Adrenal gland (tissue), 12 donors: Measurements from ENCODE around the gene GOLGA8S. TPM values are rescaled to one million over a fixed set of nuclear protein-coding genes. Genes with fewer than 3 reads are reported as not detected.
"Not testable (repeated sequence)": the region's sequence is repeated elsewhere in the genome, so short reads cannot be mapped to it uniquely, and the experiment has no call there.

ENCODE experiments used
- DNase-seq, 7 donors: peaks; one replicate each; pipeline ENCODE4 v3.0.0-alpha.2; 2019 to 2020
- H3K27ac ChIP-seq, 5 donors: fragments of 200-600 bp; sonication (generic) in 4 of 5; 1 replicate in 3 of 5; 2 replicates in 2 of 5; pipeline versions ENCODE4 v1.5.1 to v1.8.0; 2016 to 2020; ENCODE audit warnings: mild to moderate bottlenecking in 1 of 5
- H3K27me3 ChIP-seq: fragments of 200-600 bp; 2 replicates; pipeline ENCODE4 v1.8.0; 2021
- H3K36me3 ChIP-seq, 2 donors: fragments of 200-600 bp; replicated peaks in 1 of 2; 1 replicate in 1 of 2; 2 replicates in 1 of 2; pipeline versions ENCODE4 v1.5.1 to v1.8.0; 2018 to 2022
- H3K4me1 ChIP-seq, 2 donors: fragments of 200-600 bp; replicated peaks in 1 of 2; 1 replicate in 1 of 2; 2 replicates in 1 of 2; pipeline versions ENCODE4 v1.5.1 to v1.8.0; 2018 to 2021
- H3K4me3 ChIP-seq, 4 donors: fragments of 200-600 bp; sonication (generic) in 3 of 4; one replicate each; pipeline ENCODE4 v1.5.1; 2016 to 2018
- H3K9me3 ChIP-seq, 3 donors: fragments of 200-600 bp; sonication (generic) in 1 of 3; replicated peaks in 1 of 3; 1 replicate in 2 of 3; 2 replicates in 1 of 3; pipeline versions ENCODE4 v1.5.1 to v1.8.0; 2016 to 2021
- POLR2A ChIP-seq, 2 donors: fragments of 450-650 bp; IDR thresholded peaks; one replicate each; pipeline ENCODE4 v1.6.1; 2017; ENCODE audit warnings: antibody characterized with exemption in 2 of 2, mild to moderate bottlenecking in 2 of 2, moderate library complexity in 1 of 2
- WGBS, 4 donors: extraction: QIAGEN DNeasy Blood & Tissue Kit in 2 of 4; methylation state at CpG; one replicate each; pipeline versions ENCODE4 v1.1.5 to v1.1.7; 2013 to 2017; 5-methylcytosine and 5-hydroxymethylcytosine counted together
- intact Hi-C, 2 donors: fragments of 100-400 bp; cut with DNase I; formaldehyde crosslinking; loops; one replicate each; pipeline versions ENCODE4 v1.14.1 to v1.15.0; 2022 to 2023
- polyA plus RNA-seq, 3 donors: library from polyadenylated mRNA; stranded (reverse); fragments of 200-250 nt in 2 of 3; fragments of 350-450 nt in 1 of 3; fragmentation: Illumina TruSeq in 1 of 3; extraction: RNeasy Lipid Tissue Mini Kit (QIAGEN cat#74804) in 1 of 3; gene quantifications; one replicate each; pipeline ENCODE4 v1.2.3, GENCODE V29; 2013 to 2014
- total RNA-seq, 9 donors: library from RNA; depleted of rRNA in 4 of 9; stranded (reverse); fragments of >200 nt in 4 of 9; fragments of 120-200 nt in 1 of 9; fragmentation: NEBNext Ultra II Directional in 1 of 9; extraction: Animal tissue kit (Norgen Biotek cat#: 25700) in 1 of 9; gene quantifications; one replicate each; pipeline versions ENCODE4 v1.1.0 to v1.2.4, GENCODE V29; 2013 to 2023
- TF ChIP-seq, protein P1 (sequence below), 6 experiments: fragments of 450-650 bp in 4 of 6; fragments of 200-600 bp in 2 of 6; sonication (generic) in 1 of 6; IDR thresholded peaks; 1 replicate in 5 of 6; 2 replicates in 1 of 6; pipeline versions ENCODE4 v1.5.1 to v1.8.0; 2016 to 2021; ENCODE audit warnings: antibody characterized with exemption in 6 of 6, mild to moderate bottlenecking in 2 of 6, moderate library complexity in 1 of 6
- donor health status: healthy with polysubstance abuse.
- donor health status: Bipolar disorder and iron deficiency.
- donor health status: DM: yes; HTN: yes; CAD: no.
- donor health status: DM: no; HTN: no; CAD: no.
- donor health status: DM: no; HTN: no; CAD: no.
- donor health status: DM: yes; HTN: yes; CAD: no.

GOLGA8S gene
- total and polyA plus RNA-seq, 12 donors, result 0.05 to 0.36 (median 0.16) TPM

DNA sequence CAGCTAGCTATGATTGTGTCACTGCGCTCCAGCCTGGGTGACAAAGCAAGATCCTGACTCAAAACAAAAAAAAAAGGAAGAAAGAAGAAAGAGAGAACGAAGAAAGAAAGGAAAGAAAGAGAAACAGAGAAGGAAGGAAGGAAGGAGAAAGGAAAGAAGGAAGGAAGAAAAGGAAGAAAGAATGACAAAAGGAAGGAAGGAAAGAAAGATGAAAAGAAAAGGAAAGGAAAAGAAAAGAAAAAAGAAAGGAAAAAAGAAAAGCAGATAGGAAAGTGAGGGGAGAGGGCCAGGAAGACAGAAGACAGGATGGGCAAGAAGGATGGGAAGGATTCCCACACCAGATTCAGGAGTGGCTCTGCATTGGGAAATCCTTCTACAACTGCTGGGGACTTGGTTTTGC is 47.6 kb downstream of the GOLGA8S start:
- H3K27ac ChIP-seq, result no peak overlapping the region
- DNase-seq, result no peak
- no peak for TF ChIP-seq POLR2A (IDR thresholded peaks at IDR 0.05)
- TF ChIP-seq, protein P1, sequence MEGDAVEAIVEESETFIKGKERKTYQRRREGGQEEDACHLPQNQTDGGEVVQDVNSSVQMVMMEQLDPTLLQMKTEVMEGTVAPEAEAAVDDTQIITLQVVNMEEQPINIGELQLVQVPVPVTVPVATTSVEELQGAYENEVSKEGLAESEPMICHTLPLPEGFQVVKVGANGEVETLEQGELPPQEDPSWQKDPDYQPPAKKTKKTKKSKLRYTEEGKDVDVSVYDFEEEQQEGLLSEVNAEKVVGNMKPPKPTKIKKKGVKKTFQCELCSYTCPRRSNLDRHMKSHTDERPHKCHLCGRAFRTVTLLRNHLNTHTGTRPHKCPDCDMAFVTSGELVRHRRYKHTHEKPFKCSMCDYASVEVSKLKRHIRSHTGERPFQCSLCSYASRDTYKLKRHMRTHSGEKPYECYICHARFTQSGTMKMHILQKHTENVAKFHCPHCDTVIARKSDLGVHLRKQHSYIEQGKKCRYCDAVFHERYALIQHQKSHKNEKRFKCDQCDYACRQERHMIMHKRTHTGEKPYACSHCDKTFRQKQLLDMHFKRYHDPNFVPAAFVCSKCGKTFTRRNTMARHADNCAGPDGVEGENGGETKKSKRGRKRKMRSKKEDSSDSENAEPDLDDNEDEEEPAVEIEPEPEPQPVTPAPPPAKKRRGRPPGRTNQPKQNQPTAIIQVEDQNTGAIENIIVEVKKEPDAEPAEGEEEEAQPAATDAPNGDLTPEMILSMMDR (IDR thresholded peaks at IDR 0.05), result no peak
- no peak overlapping the region for H3K4me3 ChIP-seq
- H3K9me3 ChIP-seq, result no peaks in the 10 kb centered on the region
- intact Hi-C loops, result loop anchor here in 1 of 2 donors (10.0 kb wide), 1 partner anchor 63 kb away; no protein-coding TSS in a partner anchor
- no peaks in the 10 kb centered on the region for H3K4me1 ChIP-seq
- 76 to 86% (median 80%) methylated on average over 2 of the region's 2 CpGs for WGBS, 4 donors
- H3K36me3 ChIP-seq, result no peaks in the 10 kb centered on the region
- no peaks in the 10 kb centered on the region for H3K27me3 ChIP-seq

DNA sequence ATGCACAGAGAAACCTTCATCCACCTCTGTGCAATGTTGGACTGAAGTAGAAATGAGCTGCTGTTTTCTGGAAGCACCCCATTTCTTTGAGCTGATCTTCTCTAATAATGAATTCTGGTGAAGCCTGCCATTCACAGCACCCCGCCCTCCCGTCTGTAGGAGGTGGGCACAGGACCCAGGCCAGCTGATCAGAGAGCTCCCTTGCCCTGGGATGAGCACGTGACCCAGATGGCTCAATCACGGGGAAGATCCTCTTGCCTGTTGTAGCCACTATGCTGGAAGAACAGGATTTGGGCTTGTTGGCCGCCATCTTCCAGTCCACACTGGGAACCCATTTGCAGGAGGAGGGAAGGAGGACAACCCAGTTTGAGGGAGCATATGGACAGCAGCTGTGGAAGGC is 48.0 kb downstream of the GOLGA8S start:
- DNase-seq, result no peak
- Histone ChIP-seq H3K4me3 (no peak overlapping the region), H3K36me3 (no peaks in the 10 kb centered on the region), H3K27ac (no peak overlapping the region), H3K4me1 (no peaks in the 10 kb centered on the region), H3K9me3 (no peaks in the 10 kb centered on the region), H3K27me3 (no peaks in the 10 kb centered on the region)
- TF ChIP-seq, protein P1 (IDR thresholded peaks at IDR 0.05), result no peak
- TF ChIP-seq POLR2A (IDR thresholded peaks at IDR 0.05), result no peak
- intact Hi-C loops, result loop anchor here in 1 of 2 donors (10.0 kb wide), 1 partner anchor 62 kb away; no protein-coding TSS in a partner anchor
- WGBS, 4 donors, result 68 to 90% (median 85%) methylated on average over 1 to 5 of the region's 5 CpGs

DNA sequence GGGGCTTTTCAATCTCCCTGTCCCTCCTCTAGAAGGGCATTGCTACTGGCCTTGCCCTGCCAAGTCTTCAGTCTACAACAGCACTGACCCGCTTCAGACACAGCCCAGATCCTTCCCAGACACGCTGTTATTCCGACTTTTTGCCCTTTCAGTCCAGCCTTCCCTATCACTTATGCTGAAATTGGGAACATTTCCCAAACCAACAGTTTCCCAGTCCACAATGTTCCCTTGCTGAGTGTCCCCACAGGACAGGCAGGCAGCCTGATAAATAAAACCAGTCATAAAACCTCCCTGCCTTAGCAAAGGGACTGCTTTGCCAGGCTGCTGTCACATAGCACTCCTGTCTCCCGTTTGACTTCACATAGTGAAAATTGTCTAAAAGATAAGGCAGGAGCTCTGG is 49.0 kb downstream of the GOLGA8S start:
- Histone ChIP-seq H3K27ac (peak overlapping the region in 3 of 5 donors; percentile 2 to 22 (median 4)), H3K9me3 (no peaks in the 10 kb centered on the region), H3K36me3 (no peaks in the 10 kb centered on the region), H3K4me1 (no peaks in the 10 kb centered on the region), H3K4me3 (no peak overlapping the region), H3K27me3 (no peaks in the 10 kb centered on the region)
- 40 to 57% (median 50%) methylated on average over 4 of the region's 4 CpGs for WGBS, 4 donors
- DNase-seq, result peak in 5 of 7 donors; percentile 35 to 75 (median 50)
- TF ChIP-seq, protein P1 (IDR thresholded peaks at IDR 0.05), result no peak
- TF ChIP-seq POLR2A (IDR thresholded peaks at IDR 0.05), result no peak
- intact Hi-C loops, result loop anchor here in 1 of 2 donors (10.0 kb wide), 1 partner anchor 61 kb away; no protein-coding TSS in a partner anchor

DNA sequence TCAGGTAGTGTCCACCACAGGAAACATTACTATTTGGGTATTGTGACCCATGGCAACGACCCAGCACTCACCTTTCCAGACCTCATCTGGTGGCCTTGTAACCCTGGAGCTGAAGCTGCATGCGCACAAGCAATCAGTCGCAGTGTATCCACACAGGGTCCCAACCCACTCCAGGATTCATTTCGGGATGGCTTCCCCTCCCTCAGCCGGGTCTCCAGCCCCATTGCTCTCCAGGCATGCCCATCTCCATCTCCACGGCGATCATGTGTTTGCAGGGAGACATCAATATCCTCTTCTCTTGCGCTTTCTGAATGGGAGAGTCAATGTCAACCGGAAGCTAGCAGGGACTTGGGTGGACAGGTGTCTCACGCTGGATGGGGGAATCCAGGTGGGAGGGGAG is 57.3 kb downstream of the GOLGA8S start:
- intact Hi-C loops, result no loop called here
- Histone ChIP-seq H3K9me3 (no peaks in the 10 kb centered on the region), H3K4me1 (peaks cover 11 to 16% of the 10 kb centered on the region in 2 donors), H3K27me3 (no peaks in the 10 kb centered on the region), H3K4me3 (no peak overlapping the region), H3K27ac (no peak overlapping the region), H3K36me3 (no peaks in the 10 kb centered on the region)
- 90 to 95% (median 91%) methylated on average over 10 of the region's 10 CpGs for WGBS, 4 donors
- TF ChIP-seq POLR2A (IDR thresholded peaks at IDR 0.05), result no peak
- TF ChIP-seq, protein P1 (IDR thresholded peaks at IDR 0.05), result no peak
- no peak for DNase-seq

DNA sequence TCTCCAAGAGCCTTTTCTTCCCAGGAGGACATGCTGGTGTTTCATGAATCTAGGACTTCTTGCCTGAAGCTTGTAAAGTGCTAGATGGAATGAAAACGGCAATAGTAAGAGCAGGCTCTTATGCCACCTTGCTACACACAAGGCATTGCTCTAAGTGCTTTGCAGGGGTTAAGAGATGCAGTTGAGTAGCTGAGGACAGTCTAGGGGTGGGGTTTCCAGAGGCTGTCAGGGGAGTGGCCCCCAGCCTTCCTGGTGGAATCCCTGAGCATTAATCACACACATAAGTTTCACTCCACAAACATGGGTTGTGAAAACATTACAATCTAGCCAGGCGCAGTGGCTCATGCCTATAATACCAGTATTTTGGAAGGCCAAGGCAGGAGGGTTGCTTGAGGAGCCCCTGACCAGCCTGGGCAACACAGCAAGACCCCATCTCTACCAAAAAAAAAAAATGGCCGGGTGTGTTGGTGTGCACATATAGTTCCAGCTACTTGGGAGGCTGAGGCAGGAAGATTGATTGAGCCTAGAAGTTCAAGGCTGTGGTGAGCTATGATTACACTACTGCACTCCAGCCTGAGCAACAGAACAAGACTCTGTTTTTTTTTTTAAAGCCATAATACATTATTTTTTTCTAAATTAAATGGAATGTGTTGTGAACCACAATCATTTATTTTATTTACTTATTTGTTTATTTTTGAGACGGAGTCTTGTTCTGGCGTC is 58.5 kb downstream of the GOLGA8S start:
- intact Hi-C loops, result not testable (repeated sequence)
- peak in 6 of 7 donors; percentile 53 to 73 (median 68) for DNase-seq
- WGBS, 4 donors, result 45 to 62% (median 53%) methylated on average over 5 of the region's 5 CpGs

More for the DNA sequence above, 58.5 kb downstream of the GOLGA8S start:
- not testable (repeated sequence) for H3K27me3 ChIP-seq, H3K9me3 ChIP-seq, H3K4me3 ChIP-seq, H3K36me3 ChIP-seq
- peaks cover 11 to 16% of the 10 kb centered on the region in 2 donors for H3K4me1 ChIP-seq
- peak overlapping the region in 2 of 5 donors; percentile 26 to 36 for H3K27ac ChIP-seq
